Chondrocyte (in vitro differentiated cells): ENCODE results near the gene KIF5B. TPM values are rescaled to one million over a fixed set of nuclear protein-coding genes. Genes with fewer than 3 reads are reported as not detected.
A peak's percentile ranks its signal among the peaks of the same experiment; 100 is the strongest.
"Not testable (repeated sequence)": the region's sequence is repeated elsewhere in the genome, so short reads cannot be mapped to it uniquely, and the experiment has no call there.

Source experiments
- DNase-seq: peaks from one replicate; pipeline ENCODE4 v3.0.0; 2021; ENCODE audit warnings: mixed read lengths, low spot score
- H3K27ac Mint-ChIP-seq: one replicate; pipeline ENCODE4 v1.8.0; 2021; ENCODE audit warnings: mild to moderate bottlenecking, moderate library complexity, mixed read lengths; ENCODE audit not compliant: unreplicated experiment
- H3K27me3 Mint-ChIP-seq: 2 replicates; pipeline ENCODE4 v1.8.0; 2021; ENCODE audit warnings: low read depth, mixed read lengths
- H3K36me3 Mint-ChIP-seq: 2 replicates; pipeline ENCODE4 v1.8.0; 2021; ENCODE audit warnings: low read depth, mixed read lengths
- H3K4me1 Mint-ChIP-seq: 2 replicates; pipeline ENCODE4 v1.8.0; 2021; ENCODE audit warnings: low read depth, mild to moderate bottlenecking, mixed read lengths
- H3K4me3 Mint-ChIP-seq: one replicate; pipeline ENCODE4 v1.8.0; 2021; ENCODE audit warnings: mild to moderate bottlenecking, moderate library complexity, mixed read lengths; ENCODE audit not compliant: unreplicated experiment
- H3K9me3 Mint-ChIP-seq: 2 replicates; pipeline ENCODE4 v1.8.0; 2021; ENCODE audit warnings: low read depth, mixed read lengths
- CTCF ChIP-seq: fragments of 200-600 bp; sonication (generic); IDR thresholded peaks from 2 replicates; pipeline ENCODE4 v1.5.0; 2021; ENCODE audit warnings: antibody characterized with exemption, mild to moderate bottlenecking, moderate library complexity
- total RNA-seq: library from RNA; stranded (reverse); gene quantifications from 3 replicates; pipeline ENCODE4 v1.2.1, GENCODE V29; 2021

The KIF5B gene
- total RNA-seq, 1 donor from 2014 or later = 147 TPM

- H3K27ac Mint-ChIP-seq = peak overlapping the region; percentile 2
- no peaks in the 10 kb centered on the region for H3K36me3 Mint-ChIP-seq
Measured at GRCh38 chr10:32103721-32104120, 47.5 kb upstream of the KIF5B start.

DNA sequence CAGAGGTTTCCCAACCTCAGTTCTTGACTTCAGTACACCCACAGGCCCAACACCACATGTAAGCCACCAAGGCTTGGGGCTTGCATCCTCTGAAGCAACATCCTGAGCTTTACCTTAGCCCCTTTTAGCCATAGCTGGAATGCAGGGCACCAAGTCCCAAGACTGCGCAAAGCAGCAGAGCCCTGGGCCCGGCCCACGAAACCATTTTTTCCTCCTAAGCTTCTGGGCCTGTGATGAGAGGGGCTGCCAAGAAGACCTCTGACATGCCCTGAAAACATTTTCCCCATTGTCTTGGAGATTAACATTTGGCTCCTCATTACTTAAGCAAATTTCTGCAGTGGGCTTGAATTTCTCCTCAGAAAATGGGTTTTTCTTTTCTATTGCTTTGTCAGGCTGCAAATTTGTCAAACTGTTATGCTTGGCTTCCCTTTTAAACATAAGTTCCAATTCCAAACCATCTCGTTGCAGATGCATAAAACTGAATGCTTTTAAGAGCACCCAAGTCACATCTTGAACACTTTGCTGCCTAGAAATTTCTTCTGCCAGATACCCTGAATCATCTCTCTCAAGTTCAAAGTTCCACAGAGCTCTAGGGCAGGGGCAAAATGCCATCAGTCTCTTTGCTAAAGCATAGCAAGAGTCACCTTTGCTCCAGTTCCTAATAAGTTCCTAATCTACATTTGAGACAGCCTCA, 42.5 kb upstream of the KIF5B start:
- H3K36me3 Mint-ChIP-seq, H3K9me3 Mint-ChIP-seq: not testable (repeated sequence)

More at GRCh38 chr10:32103721-32104120, 47.5 kb upstream of the KIF5B start:
- no peak for DNase-seq
- Mint-ChIP-seq H3K9me3 (peaks cover 7% of the 10 kb centered on the region), H3K27me3 (no peaks in the 10 kb centered on the region), H3K4me3 (no peak overlapping the region), H3K4me1 (peaks cover 11% of the 10 kb centered on the region)
- no peak for TF ChIP-seq CTCF

DNA sequence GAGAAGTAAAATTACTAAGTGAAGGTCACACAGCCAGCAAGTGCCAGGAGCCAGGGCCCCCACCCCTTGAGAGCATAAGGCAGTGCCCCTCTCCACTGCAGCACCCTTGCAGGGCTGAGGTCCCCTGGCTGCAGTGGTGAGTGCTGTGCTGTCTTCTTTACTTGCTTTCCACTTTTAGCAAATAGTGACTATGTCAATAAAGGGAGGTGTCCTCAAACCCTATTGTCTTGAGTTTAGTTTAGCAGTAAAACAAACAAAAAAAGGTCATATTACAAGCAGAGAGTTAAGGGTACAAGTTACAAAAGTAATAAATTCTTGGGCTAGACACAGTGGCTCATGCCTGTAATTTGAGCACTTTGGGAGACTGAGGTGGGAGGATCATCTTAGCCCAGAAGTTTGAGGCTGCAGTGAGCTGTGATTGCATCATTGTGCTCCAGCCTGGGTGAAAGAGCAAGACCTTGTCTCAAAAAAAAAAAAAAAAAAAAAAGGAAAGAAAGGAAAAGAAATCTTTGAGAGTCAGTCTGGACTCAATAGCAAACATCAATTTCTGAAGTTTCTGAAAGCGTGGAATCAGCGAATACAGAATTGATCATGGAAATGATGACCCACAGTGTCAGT, 39.0 kb upstream of the KIF5B start:
- Mint-ChIP-seq H3K36me3 (no peaks in the 10 kb centered on the region), H3K27me3 (peaks cover 1% of the 10 kb centered on the region), H3K27ac (no peak overlapping the region), H3K4me3 (no peak overlapping the region), H3K9me3 (peaks cover 7% of the 10 kb centered on the region), H3K4me1 (no peaks in the 10 kb centered on the region)
- TF ChIP-seq CTCF = no peak
- DNase-seq = no peak

More for the DNA sequence above, 42.5 kb upstream of the KIF5B start:
- H3K27me3 Mint-ChIP-seq, DNase-seq, H3K27ac Mint-ChIP-seq, H3K4me3 Mint-ChIP-seq, H3K4me1 Mint-ChIP-seq: not testable (repeated sequence)

- DNase-seq = no peak
- Mint-ChIP-seq H3K4me3 (no peak overlapping the region), H3K4me1 (no peaks in the 10 kb centered on the region), H3K9me3 (no peaks in the 10 kb centered on the region), H3K27ac (no peak overlapping the region), H3K36me3 (no peaks in the 10 kb centered on the region), H3K27me3 (peaks cover 1% of the 10 kb centered on the region)
- TF ChIP-seq CTCF = no peak
Measured at GRCh38 chr10:32093650-32094049, 37.4 kb upstream of the KIF5B start.

DNA sequence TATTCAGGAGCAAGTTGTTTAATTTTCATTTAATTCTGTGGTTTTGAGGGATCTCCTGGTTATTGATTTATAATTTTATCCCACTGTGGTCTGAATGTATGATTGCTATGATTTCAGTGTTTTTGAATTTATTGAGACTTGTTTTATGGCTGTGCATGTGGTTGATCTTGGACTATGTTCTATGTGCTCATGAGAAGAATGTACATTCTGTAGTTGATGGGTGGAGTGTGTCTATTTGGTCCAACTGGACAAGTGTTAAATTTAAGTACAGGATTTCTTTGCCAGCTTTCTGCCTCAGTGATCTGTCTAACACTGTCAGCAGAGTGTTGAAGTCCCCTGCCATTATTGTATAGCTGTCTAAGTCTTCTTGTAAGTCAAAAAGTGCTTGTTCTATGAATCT, 34.8 kb upstream of the KIF5B start:
- H3K4me3 Mint-ChIP-seq = no peak overlapping the region
- no peak overlapping the region for H3K27ac Mint-ChIP-seq
- no peaks in the 10 kb centered on the region for H3K36me3 Mint-ChIP-seq
- H3K27me3 Mint-ChIP-seq = peaks cover 1% of the 10 kb centered on the region
- TF ChIP-seq CTCF = no peak
- no peaks in the 10 kb centered on the region for H3K9me3 Mint-ChIP-seq
- no peaks in the 10 kb centered on the region for H3K4me1 Mint-ChIP-seq
- no peak for DNase-seq
